ENCODE data around the gene UGGT1.
A peak's percentile ranks its signal among the peaks of the same experiment; 100 is the strongest.

The UGGT1 gene

GRCh38 chr2:128177315-128177714 is 86.3 kb downstream of the UGGT1 start:
- H3K9ac ChIP-seq: no peak overlapping the region
- no peaks in the 10 kb centered on the region for H3K4me1 ChIP-seq
- no peaks in the 10 kb centered on the region for H3K9me3 ChIP-seq (ENCODE audit: control insufficient read depth, low read length)
- no peaks in the 10 kb centered on the region for H3K36me3 ChIP-seq (ENCODE audit: control insufficient read depth, insufficient read depth, low read length)
- H3K27ac ChIP-seq: no peak overlapping the region
- H2AFZ ChIP-seq: no peak overlapping the region
- H3K27me3 ChIP-seq (ENCODE audit: control insufficient read depth, insufficient read depth, low read length): no peaks in the 10 kb centered on the region
- no peak overlapping the region for H3K4me3 ChIP-seq (ENCODE audit: low read depth, low read length)
- no peak overlapping the region for H3K4me2 ChIP-seq (ENCODE audit: low read length)
- TF ChIP-seq CTCF (IDR thresholded peaks at IDR 0.05): no peak
- no peaks in the 10 kb centered on the region for H3K79me2 ChIP-seq

- TF ChIP-seq CTCF (IDR thresholded peaks at IDR 0.05): no peak
- no peak overlapping the region for H3K27ac ChIP-seq
Observed at GRCh38 chr2:128178149-128178649, 87.2 kb downstream of the UGGT1 start.

GRCh38 chr2:128178650-128179460 is 87.9 kb downstream of the UGGT1 start:
- Histone ChIP-seq H3K9ac (no peak overlapping the region), H3K9me3 (ENCODE audit: control insufficient read depth, low read length) (no peaks in the 10 kb centered on the region), H2AFZ (no peak overlapping the region), H3K27me3 (ENCODE audit: control insufficient read depth, insufficient read depth, low read length) (no peaks in the 10 kb centered on the region), H3K4me2 (ENCODE audit: low read length) (no peak overlapping the region), H3K36me3 (ENCODE audit: control insufficient read depth, insufficient read depth, low read length) (no peaks in the 10 kb centered on the region), H3K4me1 (no peaks in the 10 kb centered on the region), H3K4me3 (ENCODE audit: low read depth, low read length) (no peak overlapping the region), H3K27ac (no peak overlapping the region), H3K79me2 (no peaks in the 10 kb centered on the region)
- peak; percentile 60 for TF ChIP-seq CTCF (IDR thresholded peaks at IDR 0.05)

More at GRCh38 chr2:128178149-128178649, 87.2 kb downstream of the UGGT1 start:
- Histone ChIP-seq H3K4me2 (ENCODE audit: low read length) (no peak overlapping the region), H2AFZ (no peak overlapping the region), H3K4me1 (no peaks in the 10 kb centered on the region), H3K79me2 (no peaks in the 10 kb centered on the region), H3K9me3 (ENCODE audit: control insufficient read depth, low read length) (no peaks in the 10 kb centered on the region), H3K9ac (no peak overlapping the region), H3K36me3 (ENCODE audit: control insufficient read depth, insufficient read depth, low read length) (no peaks in the 10 kb centered on the region), H3K4me3 (ENCODE audit: low read depth, low read length) (no peak overlapping the region), H3K27me3 (ENCODE audit: control insufficient read depth, insufficient read depth, low read length) (no peaks in the 10 kb centered on the region)

- Histone ChIP-seq H3K4me2 (ENCODE audit: low read length) (no peak overlapping the region), H3K4me1 (no peaks in the 10 kb centered on the region), H3K27me3 (ENCODE audit: control insufficient read depth, insufficient read depth, low read length) (no peaks in the 10 kb centered on the region), H3K9me3 (ENCODE audit: control insufficient read depth, low read length) (no peaks in the 10 kb centered on the region), H3K27ac (no peak overlapping the region), H2AFZ (no peak overlapping the region), H3K79me2 (no peaks in the 10 kb centered on the region), H3K9ac (no peak overlapping the region), H3K36me3 (ENCODE audit: control insufficient read depth, insufficient read depth, low read length) (no peaks in the 10 kb centered on the region), H3K4me3 (ENCODE audit: low read depth, low read length) (no peak overlapping the region)
- TF ChIP-seq CTCF (IDR thresholded peaks at IDR 0.05): peak; percentile 1
Observed at GRCh38 chr2:128179461-128179755, 88.4 kb downstream of the UGGT1 start.

GRCh38 chr2:128180031-128180430 is 89.0 kb downstream of the UGGT1 start:
- no peaks in the 10 kb centered on the region for H3K9me3 ChIP-seq (ENCODE audit: control insufficient read depth, low read length)
- no peak overlapping the region for H3K27ac ChIP-seq
- H3K4me3 ChIP-seq (ENCODE audit: low read depth, low read length): no peak overlapping the region
- H3K79me2 ChIP-seq: no peaks in the 10 kb centered on the region
- no peak overlapping the region for H2AFZ ChIP-seq
- H3K9ac ChIP-seq: no peak overlapping the region
- TF ChIP-seq CTCF (IDR thresholded peaks at IDR 0.05): no peak
- H3K4me2 ChIP-seq (ENCODE audit: low read length): no peak overlapping the region
- H3K4me1 ChIP-seq: no peaks in the 10 kb centered on the region
- no peaks in the 10 kb centered on the region for H3K27me3 ChIP-seq (ENCODE audit: control insufficient read depth, insufficient read depth, low read length)
- no peaks in the 10 kb centered on the region for H3K36me3 ChIP-seq (ENCODE audit: control insufficient read depth, insufficient read depth, low read length)

All from parathyroid adenoma (tissue), 2 donors.